SJCRH30 (cell line): Measurements from ENCODE around the gene NINL. TPM values are rescaled to one million over a fixed set of nuclear protein-coding genes. Genes with fewer than 3 reads are reported as not detected.
"Not testable (repeated sequence)": the region's sequence is repeated elsewhere in the genome, so short reads cannot be mapped to it uniquely, and the experiment has no call there.

ENCODE experiments used
- DNase-seq, 2 experiments: peaks; one replicate each; pipeline ENCODE4 v3.0.0-alpha.2; 2015 to 2020
- H3K27ac ChIP-seq: fragments of 250-450 bp; sonication (Bioruptor Pico); 2 replicates; pipeline ENCODE4 v1.5.1; 2020; ENCODE audit warnings: mild to moderate bottlenecking, moderate library complexity
- H3K27me3 ChIP-seq: fragments of 250-450 bp; sonication (Bioruptor Pico); 2 replicates; pipeline ENCODE4 v1.5.1; 2020; ENCODE audit warnings: mild to moderate bottlenecking, moderate library complexity
- H3K36me3 ChIP-seq: fragments of 250-450 bp; sonication (Bioruptor Pico); 2 replicates; pipeline ENCODE4 v1.5.1; 2020; ENCODE audit warnings: mild to moderate bottlenecking, moderate library complexity
- H3K4me1 ChIP-seq: fragments of 250-450 bp; sonication (Bioruptor Pico); 2 replicates; pipeline ENCODE4 v1.5.1; 2020; ENCODE audit warnings: mild to moderate bottlenecking, moderate library complexity
- H3K4me3 ChIP-seq: fragments of 250-450 bp; sonication (Bioruptor Pico); 2 replicates; pipeline ENCODE4 v1.5.1; 2020; ENCODE audit warnings: mild to moderate bottlenecking, moderate library complexity
- H3K9me3 ChIP-seq: fragments of 250-450 bp; sonication (Bioruptor Pico); replicated peaks from 2 replicates; pipeline ENCODE4 v1.5.1; 2020; ENCODE audit warnings: mild to moderate bottlenecking, moderate library complexity
- total RNA-seq: library from RNA; depleted of rRNA; stranded (reverse); fragments of >200 nt; shearing (Covaris generic); gene quantifications from 2 replicates; pipeline ENCODE4 v1.2.3, GENCODE V29; 2014

Gene NINL
- total RNA-seq, 1 experiment from 2014 or later, result 18.1 TPM

GRCh38 chr20:25606094-25606695 is 20.9 kb upstream of the NINL start:
- H3K4me1 ChIP-seq, result peaks cover 14% of the 10 kb centered on the region
- H3K36me3 ChIP-seq, result no peaks in the 10 kb centered on the region
- peak in 1 of 2 experiments; percentile 22 for DNase-seq
- no peak overlapping the region for H3K27ac ChIP-seq
- H3K4me3 ChIP-seq, result no peak overlapping the region
- no peaks in the 10 kb centered on the region for H3K9me3 ChIP-seq
- H3K27me3 ChIP-seq, result no peaks in the 10 kb centered on the region

DNA sequence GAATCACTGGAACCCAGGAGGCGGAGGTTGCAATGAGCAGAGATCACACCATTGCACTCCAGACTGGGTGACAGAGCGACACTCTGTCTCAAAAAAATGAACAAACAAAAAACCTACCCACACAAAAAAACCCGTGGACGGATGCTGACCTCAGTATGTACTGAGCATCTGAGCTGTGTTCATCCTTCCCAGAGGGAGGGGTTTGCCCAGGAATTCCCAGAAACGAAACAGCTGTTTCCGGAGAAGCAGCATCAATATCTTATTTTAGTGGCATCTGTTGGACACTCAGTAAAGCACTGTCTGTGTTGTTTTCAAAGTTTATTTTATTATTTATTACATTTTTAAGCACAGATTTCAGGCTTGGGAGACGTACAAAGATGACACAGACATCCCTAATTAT is 19.8 kb upstream of the NINL start:
- Histone ChIP-seq H3K27me3 (no peaks in the 10 kb centered on the region), H3K9me3 (no peaks in the 10 kb centered on the region), H3K36me3 (no peaks in the 10 kb centered on the region), H3K27ac (no peak overlapping the region), H3K4me1 (peaks cover 14% of the 10 kb centered on the region), H3K4me3 (no peak overlapping the region)
- DNase-seq, result peak; percentile 36 to 54

DNA sequence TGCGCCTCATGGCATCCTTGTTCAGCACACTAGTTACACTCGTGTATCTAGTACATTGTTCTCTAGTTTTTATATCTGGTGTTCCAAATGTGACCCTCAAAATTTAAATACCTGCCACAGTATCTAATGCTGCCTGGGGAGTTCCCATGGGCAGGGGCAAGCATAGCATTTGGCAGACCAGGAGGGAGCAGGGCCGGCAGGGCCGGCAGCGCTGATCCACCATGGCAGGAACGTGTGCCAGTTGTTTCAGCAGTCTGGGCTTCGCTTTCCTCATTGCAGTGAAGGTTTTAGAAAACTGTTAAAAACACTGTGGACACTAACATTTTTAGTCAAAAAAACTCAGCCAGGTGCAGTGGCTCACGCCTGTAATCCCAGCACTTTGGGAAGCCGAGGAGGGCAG is 19.3 kb upstream of the NINL start:
- no peak for DNase-seq
- Histone ChIP-seq H3K27me3 (no peaks in the 10 kb centered on the region), H3K36me3 (no peaks in the 10 kb centered on the region), H3K4me1 (peaks cover 14% of the 10 kb centered on the region), H3K4me3 (no peak overlapping the region), H3K27ac (no peak overlapping the region), H3K9me3 (no peaks in the 10 kb centered on the region)

GRCh38 chr20:25602914-25603309 is 17.6 kb upstream of the NINL start:
- H3K27ac ChIP-seq, H3K36me3 ChIP-seq, H3K4me3 ChIP-seq, H3K9me3 ChIP-seq, H3K27me3 ChIP-seq, DNase-seq: not testable (repeated sequence)
- H3K4me1 ChIP-seq, result peaks cover 14% of the 10 kb centered on the region

DNA sequence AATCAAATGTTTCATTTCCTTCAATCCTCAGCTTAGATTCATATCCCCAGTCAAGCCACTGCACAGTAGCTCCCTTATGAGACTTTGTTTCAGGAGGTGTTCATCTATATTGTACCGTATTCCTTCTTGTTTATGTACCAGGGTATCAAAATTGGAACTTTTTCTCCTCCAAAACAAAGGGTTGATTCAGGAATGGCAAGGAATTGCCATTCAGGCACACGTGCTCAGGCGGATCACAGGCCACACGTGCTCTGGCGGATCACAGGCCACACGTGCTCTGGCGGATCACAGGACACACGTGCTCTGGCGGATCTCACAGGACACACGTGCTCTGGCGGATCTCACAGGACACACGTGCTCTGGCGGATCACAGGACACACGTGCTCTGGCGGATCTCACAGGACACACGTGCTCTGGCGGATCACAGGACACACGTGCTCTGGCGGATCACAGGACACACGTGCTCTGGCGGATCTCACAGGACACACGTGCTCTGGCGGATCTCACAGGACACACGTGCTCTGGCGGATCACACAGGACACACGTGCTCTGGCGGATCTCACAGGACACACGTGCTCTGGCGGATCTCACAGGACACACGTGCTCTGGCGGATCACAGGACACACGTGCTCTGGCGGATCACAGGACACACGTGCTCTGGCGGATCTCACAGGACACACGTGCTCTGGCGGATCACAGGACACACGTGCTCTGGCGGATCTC is 17.0 kb upstream of the NINL start:
- not testable (repeated sequence) for H3K36me3 ChIP-seq, H3K27me3 ChIP-seq, H3K4me3 ChIP-seq, H3K9me3 ChIP-seq, DNase-seq, H3K27ac ChIP-seq
- peaks cover 14% of the 10 kb centered on the region for H3K4me1 ChIP-seq

- no peaks in the 10 kb centered on the region for H3K27me3 ChIP-seq
- no peak for DNase-seq
- no peaks in the 10 kb centered on the region for H3K9me3 ChIP-seq
- H3K4me1 ChIP-seq, result peaks cover 13% of the 10 kb centered on the region
- no peak overlapping the region for H3K27ac ChIP-seq
- H3K36me3 ChIP-seq, result no peaks in the 10 kb centered on the region
- no peak overlapping the region for H3K4me3 ChIP-seq
Observed at GRCh38 chr20:25601659-25602058, 16.3 kb upstream of the NINL start.

GRCh38 chr20:25600632-25601031 is 15.3 kb upstream of the NINL start:
- H3K4me1 ChIP-seq, result peaks cover 7% of the 10 kb centered on the region; the same call in 1 of the 2 replicates
- no peaks in the 10 kb centered on the region for H3K27me3 ChIP-seq
- no peaks in the 10 kb centered on the region for H3K9me3 ChIP-seq
- no peak overlapping the region for H3K27ac ChIP-seq
- no peaks in the 10 kb centered on the region for H3K36me3 ChIP-seq
- H3K4me3 ChIP-seq, result no peak overlapping the region
- DNase-seq, result peak; percentile 20 to 24

GRCh38 chr20:25592135-25592852 is 7.0 kb upstream of the NINL start:
- no peaks in the 10 kb centered on the region for H3K9me3 ChIP-seq
- H3K27me3 ChIP-seq, result no peaks in the 10 kb centered on the region
- no peak overlapping the region for H3K4me3 ChIP-seq
- no peak for DNase-seq
- H3K36me3 ChIP-seq, result no peaks in the 10 kb centered on the region
- no peaks in the 10 kb centered on the region for H3K4me1 ChIP-seq
- no peak overlapping the region for H3K27ac ChIP-seq

DNA sequence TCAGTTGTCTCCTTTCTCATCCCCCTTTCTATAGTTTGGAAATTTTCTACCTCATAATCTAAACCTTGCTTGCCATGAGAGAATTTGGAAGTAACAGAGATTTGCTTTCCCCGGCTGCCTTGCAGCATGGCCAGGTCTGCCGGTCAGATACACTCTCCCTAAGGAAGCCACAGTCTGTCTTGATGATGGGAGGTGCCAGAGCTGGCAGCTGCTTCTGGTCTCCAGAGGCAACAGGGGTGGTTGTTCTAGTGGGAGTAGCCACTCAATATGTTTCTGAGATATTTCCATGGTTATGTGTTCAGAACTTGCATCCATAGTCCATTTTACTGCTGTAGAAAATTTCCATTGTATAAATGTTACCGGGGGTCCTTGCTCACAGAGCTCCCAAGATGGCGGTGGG is 5.4 kb upstream of the NINL start:
- not testable (repeated sequence) for H3K27me3 ChIP-seq, H3K27ac ChIP-seq, H3K4me1 ChIP-seq, DNase-seq, H3K4me3 ChIP-seq, H3K36me3 ChIP-seq, H3K9me3 ChIP-seq

GRCh38 chr20:25588491-25588890 is 3.2 kb upstream of the NINL start:
- Histone ChIP-seq H3K27ac (no peak overlapping the region), H3K36me3 (no peaks in the 10 kb centered on the region)
- DNase-seq, result no peak

GRCh38 chr20:25587536-25587935 is 2.2 kb upstream of the NINL start:
- H3K36me3 ChIP-seq, result no peaks in the 10 kb centered on the region
- no peaks in the 10 kb centered on the region for H3K4me1 ChIP-seq
- no peaks in the 10 kb centered on the region for H3K27me3 ChIP-seq
- H3K4me3 ChIP-seq, result no peak overlapping the region
- no peaks in the 10 kb centered on the region for H3K9me3 ChIP-seq
- no peak for DNase-seq
- no peak overlapping the region for H3K27ac ChIP-seq

More at GRCh38 chr20:25588491-25588890, 3.2 kb upstream of the NINL start:
- Histone ChIP-seq H3K4me1 (no peaks in the 10 kb centered on the region), H3K9me3 (no peaks in the 10 kb centered on the region), H3K27me3 (no peaks in the 10 kb centered on the region), H3K4me3 (no peak overlapping the region)

DNA sequence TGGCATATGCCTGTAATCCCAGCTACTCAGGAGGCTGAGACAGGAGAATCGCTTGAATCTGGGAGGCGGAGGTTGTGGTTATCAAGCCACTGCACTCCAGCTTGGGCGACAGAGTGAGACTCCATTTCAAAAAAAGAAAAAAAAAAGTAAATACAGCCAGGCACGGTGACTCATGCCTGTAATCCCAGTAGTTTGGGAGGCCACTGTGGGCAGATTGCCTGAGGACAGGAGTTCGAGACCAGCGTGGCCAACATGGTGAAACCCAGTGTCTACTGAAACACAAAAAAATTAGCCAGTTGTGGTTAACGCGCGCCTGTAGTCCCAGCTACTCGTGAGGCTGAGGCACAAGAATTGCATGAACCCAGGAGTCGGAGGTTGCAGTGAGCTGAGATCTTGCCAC is 1.5 kb upstream of the NINL start:
- peak in 1 of 2 experiments; percentile 23 for DNase-seq
- Histone ChIP-seq H3K9me3 (no peaks in the 10 kb centered on the region), H3K27ac (no peak overlapping the region), H3K4me1 (no peaks in the 10 kb centered on the region), H3K27me3 (no peaks in the 10 kb centered on the region), H3K36me3 (peaks cover 2% of the 10 kb centered on the region; the same call in 1 of the 2 replicates), H3K4me3 (no peak overlapping the region)

GRCh38 chr20:25583607-25584006 is 1.7 kb downstream of the NINL start:
- peak overlapping the region; percentile 96; the same call in 1 of the 2 replicates for H3K4me3 ChIP-seq

GRCh38 chr20:25580711-25581110 is 4.6 kb downstream of the NINL start:
- no peak overlapping the region for H3K4me3 ChIP-seq
- no peak overlapping the region for H3K27ac ChIP-seq
- H3K36me3 ChIP-seq, result peaks cover 8% of the 10 kb centered on the region
- no peak for DNase-seq
- no peaks in the 10 kb centered on the region for H3K9me3 ChIP-seq
- H3K27me3 ChIP-seq, result no peaks in the 10 kb centered on the region
- H3K4me1 ChIP-seq, result peaks cover 15% of the 10 kb centered on the region

More at GRCh38 chr20:25583607-25584006, 1.7 kb downstream of the NINL start:
- H3K4me1 ChIP-seq, H3K36me3 ChIP-seq, H3K9me3 ChIP-seq, H3K27ac ChIP-seq, H3K27me3 ChIP-seq, DNase-seq: not testable (repeated sequence)

GRCh38 chr20:25579081-25579770 is 6.1 kb downstream of the NINL start:
- H3K9me3 ChIP-seq, result no peaks in the 10 kb centered on the region
- H3K27ac ChIP-seq, result no peak overlapping the region
- H3K27me3 ChIP-seq, result no peaks in the 10 kb centered on the region
- DNase-seq, result peak; percentile 29 to 54
- no peak overlapping the region for H3K4me3 ChIP-seq
- peaks cover 15% of the 10 kb centered on the region for H3K4me1 ChIP-seq
- peaks cover 16% of the 10 kb centered on the region for H3K36me3 ChIP-seq
